SK-N-SH treated with all-trans-retinoic acid at 6 μM for 48 hours (cell line): ENCODE measurements around the gene PRRG1.

ENCODE experiments used
- CREB5 ChIP-seq: fragments of 250-450 bp; sonication (Bioruptor Pico); IDR thresholded peaks from 2 replicates; pipeline ENCODE4 v1.5.1; 2020; ENCODE audit warnings: low read depth, mild to moderate bottlenecking, moderate library complexity
- CSRNP3 ChIP-seq: fragments of 250-450 bp; sonication (Bioruptor Pico); IDR thresholded peaks from 2 replicates; pipeline ENCODE4 v1.5.1; 2021; ENCODE audit warnings: mild to moderate bottlenecking, moderate library complexity
- GLIS3 ChIP-seq: fragments of 250-450 bp; sonication (Bioruptor Pico); IDR thresholded peaks from 2 replicates; pipeline ENCODE4 v1.5.0; 2020; ENCODE audit warnings: mild to moderate bottlenecking, moderate library complexity
- OSR1 ChIP-seq: fragments of 250-450 bp; sonication (Bioruptor Pico); IDR thresholded peaks from 2 replicates; pipeline ENCODE4 v1.8.0; 2022; ENCODE audit warnings: moderate library complexity, mild to moderate bottlenecking, inconsistent platforms
- PATZ1 ChIP-seq: fragments of 250-450 bp; sonication (Bioruptor Pico); IDR thresholded peaks from 2 replicates; pipeline ENCODE4 v1.8.0; 2020; ENCODE audit warnings: mild to moderate bottlenecking, moderate library complexity, borderline replicate concordance
- PPARA ChIP-seq: fragments of 250-450 bp; sonication (Bioruptor Pico); IDR thresholded peaks from 2 replicates; pipeline ENCODE4 v1.5.0; 2020; ENCODE audit warnings: mild to moderate bottlenecking, borderline replicate concordance
- RARB ChIP-seq: fragments of 250-450 bp; sonication (Bioruptor Pico); IDR thresholded peaks from 2 replicates; pipeline ENCODE4 v1.8.0; 2021; ENCODE audit warnings: mild to moderate bottlenecking, moderate library complexity
- TCF4 ChIP-seq: fragments of 250-450 bp; sonication (Bioruptor Pico); IDR thresholded peaks from 2 replicates; pipeline ENCODE4 v1.8.0; 2021; ENCODE audit warnings: mild to moderate bottlenecking, moderate library complexity, borderline replicate concordance
- ZC3H10 ChIP-seq: fragments of 250-450 bp; sonication (Bioruptor Pico); IDR thresholded peaks from 2 replicates; pipeline ENCODE4 v1.5.1; 2021; ENCODE audit warnings: mild to moderate bottlenecking, moderate library complexity
- ZFP3 ChIP-seq: fragments of 250-450 bp; sonication (Bioruptor Pico); IDR thresholded peaks from 2 replicates; pipeline ENCODE4 v1.5.0; 2020; ENCODE audit warnings: mild to moderate bottlenecking, moderate library complexity
- ZFP30 ChIP-seq: fragments of 450-650 bp; formaldehyde crosslinking; IDR thresholded peaks from 2 replicates; pipeline ENCODE4 v1.5.0; 2022; ENCODE audit warnings: mild to moderate bottlenecking, moderate library complexity

GRCh38 chrX:37302569-37302968 lies 46.6 kb upstream of the PRRG1 start:
- TF ChIP-seq PPARA (CRISPR knock-in tag) = no peak
- TF ChIP-seq ZFP30 (CRISPR knock-in tag) = no peak
- no peak for TF ChIP-seq ZC3H10 (CRISPR knock-in tag)
- no peak for TF ChIP-seq CREB5 (CRISPR knock-in tag)
- no peak for TF ChIP-seq GLIS3 (CRISPR knock-in tag)
- TF ChIP-seq ZFP3 (CRISPR knock-in tag) = no peak
- TF ChIP-seq CSRNP3 = no peak
- no peak for TF ChIP-seq RARB (CRISPR knock-in tag)
- no peak for TF ChIP-seq PATZ1 (CRISPR knock-in tag)
- no peak for TF ChIP-seq TCF4 (CRISPR knock-in tag)
- no peak for TF ChIP-seq OSR1
